GM18858 (cell line): ENCODE measurements around the gene TSPAN18.

ENCODE experiments used
- ATAC-seq: cut with Tn5 transposase; IDR thresholded peaks from one replicate; pipeline ENCODE4 v1.9.1; 2021; ENCODE audit not compliant: unreplicated experiment

The TSPAN18 gene

DNA sequence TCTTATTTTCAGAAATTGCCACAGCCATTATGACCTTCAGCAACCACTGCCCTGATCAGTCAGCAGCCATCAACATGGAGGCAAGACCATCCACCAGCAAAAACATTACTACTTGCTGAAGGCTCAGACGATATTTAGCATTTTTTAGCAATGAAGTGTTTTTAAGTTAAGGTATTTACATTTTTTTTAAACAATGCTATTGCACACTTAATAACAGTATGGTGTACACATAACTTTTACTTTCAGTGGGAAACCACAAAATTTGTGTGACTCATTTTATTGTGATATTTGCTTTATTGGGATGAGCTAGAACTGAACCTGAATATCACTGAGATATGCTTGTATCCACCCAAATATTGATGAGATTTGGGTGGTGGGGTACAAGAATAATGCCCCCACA, 110.9 kb downstream of the TSPAN18 start:
- ATAC-seq: no peak

GRCh38 chr11:44839458-44840084, 112.8 kb downstream of the TSPAN18 start:
- ATAC-seq: no peak

GRCh38 chr11:44840085-44840478, 113.3 kb downstream of the TSPAN18 start:
- ATAC-seq: no peak

- ATAC-seq: no peak
These were observed 113.9 kb downstream of the TSPAN18 start for GRCh38 chr11:44840521-44841251.

GRCh38 chr11:44842220-44842619, 115.5 kb downstream of the TSPAN18 start:
- ATAC-seq: no peak

DNA sequence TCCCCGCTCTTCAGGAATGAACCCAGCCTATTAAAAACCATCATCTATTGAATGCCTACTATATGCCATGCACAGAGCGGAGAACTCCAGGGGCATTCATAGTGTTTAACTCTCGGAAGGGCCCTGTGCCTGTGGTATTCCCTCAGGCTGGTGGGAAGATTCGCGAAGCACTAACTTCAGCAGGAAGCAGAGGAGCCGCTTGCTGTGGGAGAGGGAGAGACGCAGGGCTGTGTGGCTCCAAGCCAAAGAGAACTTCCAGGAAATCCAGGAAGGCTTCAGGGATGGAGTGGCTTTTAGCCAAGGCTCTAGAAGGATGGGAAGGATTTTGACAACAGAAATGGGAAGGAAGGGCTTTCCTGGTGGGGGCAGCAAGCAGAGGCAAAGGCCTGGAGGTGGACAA, 120.1 kb downstream of the TSPAN18 start:
- no peak for ATAC-seq

DNA sequence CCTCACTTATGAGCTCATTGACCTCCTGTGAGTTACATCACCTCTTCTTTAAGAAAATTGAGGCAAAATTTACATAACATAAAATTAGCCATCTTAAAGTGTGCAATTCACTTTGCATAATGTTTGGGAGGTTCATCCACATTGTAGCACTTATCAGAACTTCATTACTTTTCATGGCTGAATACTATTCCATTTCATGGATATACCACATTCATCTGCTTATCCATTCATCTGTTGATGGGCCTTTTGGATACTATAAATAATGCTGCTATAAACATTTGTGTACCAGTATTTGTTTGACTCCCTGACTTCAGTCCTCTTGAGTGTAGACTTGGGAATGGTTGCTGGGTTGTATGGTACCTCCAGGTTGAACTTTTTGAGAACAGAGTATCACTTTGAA, 120.6 kb downstream of the TSPAN18 start:
- no peak for ATAC-seq

GRCh38 chr11:44848203-44848962, 121.6 kb downstream of the TSPAN18 start:
- ATAC-seq: no peak

GRCh38 chr11:44848963-44849350, 122.2 kb downstream of the TSPAN18 start:
- ATAC-seq: no peak

- no peak for ATAC-seq
These were observed 122.7 kb downstream of the TSPAN18 start for GRCh38 chr11:44849424-44849823.

DNA sequence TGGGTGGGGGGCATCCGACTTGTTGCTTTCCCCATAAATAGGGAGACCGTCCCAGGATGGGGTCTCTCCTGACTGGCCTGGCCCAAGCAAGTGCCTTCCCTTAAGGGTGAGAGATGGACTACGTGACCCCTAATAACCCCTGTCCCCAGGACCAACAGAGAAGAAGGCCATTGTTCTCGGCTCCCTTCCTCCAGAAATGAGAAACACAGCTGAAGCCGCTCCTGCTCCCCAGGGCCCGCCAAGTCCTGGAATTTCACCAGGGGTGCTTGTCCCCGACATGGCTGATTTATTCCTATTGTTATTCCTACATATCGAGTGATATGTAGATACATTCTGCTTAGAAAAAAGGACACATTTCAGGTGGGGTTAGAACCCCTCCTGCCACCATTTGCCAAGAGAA, 123.2 kb downstream of the TSPAN18 start:
- ATAC-seq: no peak

DNA sequence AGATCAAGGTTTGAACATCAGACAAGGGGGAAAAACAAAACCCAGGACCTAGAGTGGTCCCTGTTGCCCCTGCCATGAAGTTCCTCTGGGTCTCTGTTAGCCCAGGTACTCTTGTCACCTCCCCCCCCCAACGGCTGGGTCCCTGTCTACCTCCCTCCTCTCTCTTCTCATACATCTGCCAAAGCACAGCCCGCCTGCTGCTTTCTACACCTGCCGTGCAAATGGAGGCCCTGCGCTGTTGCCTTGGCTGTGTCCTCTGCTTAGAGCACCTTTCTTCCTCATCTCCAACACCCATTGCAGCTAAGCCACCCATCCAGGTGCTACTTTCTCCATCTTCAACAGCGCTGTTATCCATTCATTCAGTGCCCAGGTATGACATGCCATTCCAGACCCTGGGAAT, 124.7 kb downstream of the TSPAN18 start:
- ATAC-seq: no peak

GRCh38 chr11:44852159-44852747, 125.5 kb downstream of the TSPAN18 start:
- no peak for ATAC-seq

DNA sequence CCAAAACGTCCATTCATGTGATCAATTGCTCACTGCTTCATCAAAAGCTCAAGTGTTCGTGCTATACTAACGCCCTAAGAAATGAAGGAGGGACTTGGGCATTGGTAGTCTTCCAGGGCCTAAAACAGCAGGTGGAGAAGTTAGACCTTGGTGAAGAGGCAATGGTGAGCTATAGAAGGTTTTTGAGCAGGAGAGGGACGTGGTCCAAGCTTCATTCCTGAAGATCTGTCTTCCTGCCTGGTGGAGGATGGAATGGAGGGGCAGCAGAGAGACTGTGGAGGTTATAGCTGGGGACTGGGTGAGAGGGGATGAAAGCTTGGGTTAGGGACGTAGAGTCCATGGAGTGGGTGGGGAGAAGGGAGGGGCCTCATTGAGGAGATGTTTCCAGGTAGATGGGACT, 126.2 kb downstream of the TSPAN18 start:
- no peak for ATAC-seq

GRCh38 chr11:44853666-44854065, 126.9 kb downstream of the TSPAN18 start:
- no peak for ATAC-seq

GRCh38 chr11:44854086-44854485, 127.3 kb downstream of the TSPAN18 start:
- ATAC-seq: no peak

- ATAC-seq: no peak
These were observed 128.2 kb downstream of the TSPAN18 start for GRCh38 chr11:44854741-44855492.

GRCh38 chr11:44855493-44855849, 128.7 kb downstream of the TSPAN18 start:
- ATAC-seq: no peak

- no peak for ATAC-seq
These were observed 130.8 kb downstream of the TSPAN18 start for GRCh38 chr11:44857490-44858090.

GRCh38 chr11:44858796-44859527, 132.2 kb downstream of the TSPAN18 start:
- ATAC-seq: no peak
